ENCODE data around the gene PIGS. TPM values are rescaled to one million over a fixed set of nuclear protein-coding genes. Genes with fewer than 3 reads are reported as not detected.
"Not testable (repeated sequence)": the region's sequence is repeated elsewhere in the genome, so short reads cannot be mapped to it uniquely, and the experiment has no call there.

Gene PIGS
- total RNA-seq, 1 donor from 2014 or later = 56.6 TPM

DNA sequence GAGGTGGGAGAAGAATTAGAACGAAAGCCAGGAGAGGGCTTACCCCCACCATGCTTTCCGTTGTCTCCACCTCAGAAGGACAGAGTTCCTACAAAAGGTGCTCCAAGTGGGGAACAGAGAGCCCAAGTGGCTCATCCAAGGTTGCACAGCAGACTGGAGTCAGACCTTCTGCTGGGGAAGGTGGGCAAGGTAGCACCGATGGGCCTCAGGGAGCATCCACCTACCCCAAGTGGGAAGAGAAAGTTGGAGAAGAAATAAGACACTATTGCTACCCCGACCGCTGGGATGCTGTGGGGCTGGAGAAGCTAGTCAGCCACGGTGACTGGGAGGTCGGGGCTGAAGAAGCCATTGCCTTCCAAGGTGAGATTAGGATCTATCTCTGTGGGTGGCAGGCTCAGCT is 40.4 kb downstream of the PIGS start:
- DNase-seq (ENCODE audit: low read depth, low spot score) = no peak

DNA sequence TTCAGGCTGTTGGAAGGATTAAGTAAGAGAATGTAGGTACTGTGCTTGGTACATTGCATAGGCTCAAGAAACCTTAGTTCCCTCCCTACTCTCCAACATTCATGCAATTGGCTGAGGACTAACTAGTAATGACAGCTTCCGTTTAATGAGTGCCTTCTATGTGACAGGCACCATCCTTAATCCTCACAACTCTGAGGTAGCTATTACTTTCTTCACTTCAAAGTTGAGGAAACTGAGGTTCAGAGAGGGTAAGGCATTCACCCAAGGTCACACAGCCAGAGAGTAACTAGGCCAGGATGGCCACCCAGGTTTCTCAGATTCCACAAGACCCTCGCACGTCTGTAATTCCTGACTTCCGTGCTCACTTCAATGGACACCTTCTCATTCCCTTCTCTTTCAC is 41.1 kb downstream of the PIGS start:
- DNase-seq (ENCODE audit: low read depth, low spot score) = no peak

GRCh38 chr17:28529013-28529400 is 42.3 kb downstream of the PIGS start:
- DNase-seq (ENCODE audit: low read depth, low spot score) = no peak

GRCh38 chr17:28528327-28529012 is 42.9 kb downstream of the PIGS start:
- no peak for DNase-seq (ENCODE audit: low read depth, low spot score)

GRCh38 chr17:28527859-28528258 is 43.5 kb downstream of the PIGS start:
- no peak for DNase-seq (ENCODE audit: low read depth, low spot score)

- no peak for DNase-seq (ENCODE audit: low read depth, low spot score)
These were observed 44.1 kb downstream of the PIGS start for GRCh38 chr17:28527181-28527681.

- DNase-seq (ENCODE audit: low read depth, low spot score) = no peak
These were observed 44.9 kb downstream of the PIGS start for GRCh38 chr17:28526381-28526780.

DNA sequence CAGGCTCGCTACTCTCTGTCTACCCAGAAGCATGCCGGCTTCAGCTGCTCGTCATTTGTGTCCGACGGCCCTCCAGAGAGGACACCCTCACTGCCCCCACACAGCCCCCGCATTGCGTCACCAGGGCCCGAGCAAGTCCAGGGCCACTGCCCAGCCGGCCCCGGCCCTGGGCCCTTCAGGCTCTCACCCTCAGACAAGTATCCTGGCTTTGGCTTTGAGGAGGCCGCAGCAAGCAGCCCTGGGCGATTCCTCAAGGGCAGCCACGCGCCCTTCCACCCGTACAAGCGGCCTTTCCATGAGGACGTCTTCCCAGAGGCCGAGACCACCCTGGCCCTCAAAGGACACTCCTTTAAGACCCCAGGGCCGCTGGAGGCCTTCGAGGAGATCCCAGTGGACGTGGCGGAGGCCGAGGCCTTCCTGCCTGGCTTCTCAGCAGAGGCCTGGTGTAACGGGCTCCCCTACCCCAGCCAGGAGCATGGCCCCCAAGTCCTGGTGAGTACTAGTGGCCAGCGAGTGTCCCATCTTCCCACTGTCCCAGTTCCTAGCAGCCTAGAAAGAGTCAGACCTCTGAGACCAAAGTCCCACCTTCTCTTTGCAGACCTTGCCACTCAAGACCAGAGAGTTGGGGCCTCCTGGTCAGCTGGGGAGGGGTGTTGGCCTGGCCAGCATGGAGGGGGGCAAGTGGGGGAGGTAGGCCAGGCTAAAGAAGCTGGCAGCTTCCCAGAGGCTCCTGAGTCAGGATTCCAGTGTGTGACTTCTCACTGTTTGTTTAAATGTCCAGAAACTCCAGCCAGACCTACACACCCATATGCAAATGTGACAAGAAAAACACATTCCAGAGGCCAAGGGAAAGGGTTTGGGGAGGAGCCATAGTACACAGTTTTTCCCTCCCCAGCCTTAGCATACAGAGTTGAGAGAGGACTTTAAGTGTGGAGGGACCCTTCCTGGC is 46.6 kb downstream of the PIGS start:
- DNase-seq (ENCODE audit: low read depth, low spot score) = no peak

- no peak for DNase-seq (ENCODE audit: low read depth, low spot score)
These were observed 47.4 kb downstream of the PIGS start for GRCh38 chr17:28523876-28524275.

- no peak for DNase-seq (ENCODE audit: low read depth, low spot score)
These were observed 48.1 kb downstream of the PIGS start for GRCh38 chr17:28523186-28523585.

DNA sequence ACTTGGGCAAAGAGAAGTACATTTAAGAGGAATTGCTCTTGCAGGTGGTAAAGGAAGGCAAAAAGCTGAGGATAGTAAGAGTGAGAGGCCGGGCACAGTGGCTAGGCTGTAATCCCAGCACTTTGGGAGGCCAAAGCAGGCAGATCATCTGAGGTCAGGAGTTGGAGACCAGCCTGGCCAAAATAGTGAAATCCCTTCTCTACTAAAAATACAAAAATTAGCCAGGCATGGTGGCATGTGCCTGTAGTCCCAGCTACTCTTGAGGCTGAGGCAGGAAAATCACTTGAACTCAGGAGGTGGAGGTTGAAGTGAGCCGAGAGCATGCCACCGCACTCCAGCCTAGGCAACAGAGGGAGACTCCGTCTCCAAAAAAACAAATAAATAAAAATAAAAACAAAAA is 49.0 kb downstream of the PIGS start:
- not testable (repeated sequence) for DNase-seq (ENCODE audit: low read depth, low spot score)

GRCh38 chr17:28521311-28522085 is 49.8 kb downstream of the PIGS start:
- no peak for DNase-seq (ENCODE audit: low read depth, low spot score)

DNA sequence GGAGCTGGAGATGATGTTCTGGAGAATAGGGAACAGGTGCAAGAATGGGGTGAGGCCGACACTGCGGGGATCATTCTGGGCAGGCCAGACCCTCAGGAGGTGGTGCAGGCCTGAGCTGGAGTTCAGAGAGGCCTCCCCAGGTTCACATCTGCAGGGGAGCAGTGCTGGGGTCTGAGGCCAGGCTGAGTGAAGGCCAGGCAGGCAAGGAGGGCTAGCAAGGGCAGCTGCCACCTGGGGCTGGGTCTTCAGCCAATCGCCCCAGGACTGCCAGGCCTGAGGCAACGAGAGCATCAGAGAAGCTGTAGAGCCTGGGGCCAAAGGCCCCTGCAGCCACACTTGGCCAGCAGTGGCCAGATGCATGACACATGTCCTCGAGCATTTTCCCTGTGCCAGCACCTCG is 50.6 kb downstream of the PIGS start:
- DNase-seq (ENCODE audit: low read depth, low spot score) = no peak

GRCh38 chr17:28519236-28519635 is 52.1 kb downstream of the PIGS start:
- no peak for DNase-seq (ENCODE audit: low read depth, low spot score)

GRCh38 chr17:28518578-28518977 is 52.7 kb downstream of the PIGS start:
- no peak for DNase-seq (ENCODE audit: low read depth, low spot score)

DNA sequence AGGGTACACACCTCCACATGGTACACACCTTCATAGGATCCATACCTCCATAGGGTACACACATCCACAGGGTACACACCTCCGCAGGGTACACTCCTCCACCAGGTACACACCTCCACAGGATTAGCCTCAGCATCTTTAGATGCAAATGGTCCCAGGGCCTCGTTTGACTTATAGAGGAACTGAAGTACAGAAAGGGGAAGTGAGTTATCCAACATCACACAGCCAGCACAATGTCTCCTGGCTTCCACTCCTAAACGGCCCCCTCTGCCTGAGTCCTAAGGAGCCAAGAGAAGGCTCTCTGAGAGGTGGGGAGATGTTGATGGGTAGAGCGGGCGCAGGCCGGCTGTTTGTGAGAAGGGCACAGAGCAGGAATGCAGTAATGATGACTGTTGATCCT is 53.2 kb downstream of the PIGS start:
- no peak for DNase-seq (ENCODE audit: low read depth, low spot score)

- no peak for DNase-seq (ENCODE audit: low read depth, low spot score)
These were observed 55.8 kb downstream of the PIGS start for GRCh38 chr17:28515518-28515917.

- no peak for DNase-seq (ENCODE audit: low read depth, low spot score)
These were observed 56.7 kb downstream of the PIGS start for GRCh38 chr17:28514561-28515002.

GRCh38 chr17:28513476-28513875 is 57.8 kb downstream of the PIGS start:
- no peak for DNase-seq (ENCODE audit: low read depth, low spot score)

DNA sequence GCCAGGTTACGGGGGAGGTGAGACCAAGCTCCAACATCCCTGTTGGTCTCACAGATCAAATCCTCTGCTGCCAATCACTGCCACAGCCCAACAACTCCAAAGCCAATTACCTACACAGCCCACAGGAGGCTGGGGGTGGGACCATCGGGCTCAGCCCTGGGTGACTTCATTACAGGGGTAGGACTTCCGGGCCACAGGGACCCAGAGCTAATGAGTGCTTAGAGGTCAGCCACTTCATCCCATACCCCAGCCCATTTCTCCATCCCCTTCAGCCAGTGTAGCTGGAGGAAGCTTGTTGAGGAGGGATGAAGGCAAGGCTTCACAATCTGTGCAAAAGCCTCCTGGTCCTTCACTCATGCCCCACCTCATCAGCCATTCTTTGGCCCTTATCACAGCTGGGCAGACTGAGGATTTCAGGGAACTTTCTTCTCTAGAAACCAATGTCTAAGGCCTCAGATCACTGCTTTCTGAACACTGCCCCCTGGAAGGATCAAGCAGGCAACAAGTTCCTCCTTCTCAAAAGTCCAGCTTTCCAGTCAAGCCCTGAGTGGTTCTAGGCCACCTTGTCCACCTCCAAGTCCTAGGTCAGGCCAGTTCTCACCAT is 59.4 kb downstream of the PIGS start:
- DNase-seq (ENCODE audit: low read depth, low spot score) = no peak

DNA sequence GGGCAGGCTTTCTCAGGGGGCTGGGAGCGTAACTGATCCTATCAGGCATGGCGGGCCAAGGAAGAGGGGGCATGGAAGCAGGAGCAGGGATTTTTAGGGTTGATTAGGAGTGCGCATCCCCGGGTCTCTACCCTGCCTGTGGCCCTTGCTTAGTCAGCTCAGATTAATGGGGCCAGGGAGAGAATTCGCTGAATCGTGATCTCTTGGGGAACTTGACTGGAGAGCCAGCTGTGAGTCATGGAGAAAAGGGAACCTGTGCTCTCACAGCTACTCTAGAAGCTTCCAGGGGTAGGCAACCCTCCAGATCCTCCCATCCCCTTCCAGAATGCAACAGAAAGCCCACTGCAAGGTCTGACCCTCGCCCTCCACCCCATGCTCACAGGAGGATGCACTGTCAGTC is 61.5 kb downstream of the PIGS start:
- DNase-seq (ENCODE audit: low read depth, low spot score) = no peak

Measured in pulmonary artery endothelial cell (primary cell).